Calu3 (cell line): ENCODE results near the gene KHDRBS2. TPM values are rescaled to one million over a fixed set of nuclear protein-coding genes. Genes with fewer than 3 reads are reported as not detected.

Source experiments
- BruUV-seq: library from RNA; stranded (reverse); fragments of 400-500 nt; replicated peaks from 2 replicates; lab custom pipeline; 2021; lab: Mats Ljungman, UMichigan
- CTCF ChIA-PET: fragments of 300-600 bp; sonication (Branson Sonifier 250); formaldehyde crosslinking; loops from one replicate; lab custom pipeline; 2022; ENCODE audit warnings: antibody characterized with exemption; lab: Charles Lee
- DNase-seq: peaks from one replicate; pipeline ENCODE4 v3.0.0; 2022
- H3K27ac Mint-ChIP-seq: one replicate; pipeline ENCODE4 v1.8.0; 2022; ENCODE audit warnings: mixed read lengths; ENCODE audit not compliant: unreplicated experiment
- H3K27me3 Mint-ChIP-seq: one replicate; pipeline ENCODE4 v1.8.0; 2022; ENCODE audit warnings: mixed read lengths; ENCODE audit not compliant: unreplicated experiment
- H3K36me3 Mint-ChIP-seq: one replicate; pipeline ENCODE4 v1.8.0; 2022; ENCODE audit warnings: mild to moderate bottlenecking, moderate library complexity, mixed read lengths; ENCODE audit not compliant: insufficient read depth, unreplicated experiment
- H3K4me1 Mint-ChIP-seq: one replicate; pipeline ENCODE4 v1.8.0; 2022; ENCODE audit warnings: mild to moderate bottlenecking, low read depth, mixed read lengths; ENCODE audit not compliant: unreplicated experiment
- H3K4me3 Mint-ChIP-seq: one replicate; pipeline ENCODE4 v1.8.0; 2022; ENCODE audit warnings: mild to moderate bottlenecking, low read depth, moderate library complexity, mixed read lengths; ENCODE audit not compliant: unreplicated experiment
- H3K9me3 Mint-ChIP-seq: one replicate; pipeline ENCODE4 v1.8.0; 2022; ENCODE audit warnings: low read depth, mixed read lengths; ENCODE audit not compliant: unreplicated experiment
- intact Hi-C: fragments of 100-400 bp; cut with micrococcal nuclease; formaldehyde crosslinking; loops from one replicate; pipeline ENCODE4 v1.10.0; 2022; ENCODE audit not compliant: unreplicated experiment
- total RNA-seq: library from RNA; stranded (reverse); gene quantifications from 2 replicates; pipeline ENCODE4 v1.2.3, GENCODE V29; 2022
- TF ChIP-seq, protein P1 (sequence below): fragments of 200-600 bp; IDR thresholded peaks from one replicate; pipeline ENCODE4 v1.8.0; 2022; ENCODE audit warnings: antibody characterized with exemption; ENCODE audit not compliant: unreplicated experiment

The KHDRBS2 gene
- total RNA-seq, 1 experiment from 2014 or later = not detected

DNA sequence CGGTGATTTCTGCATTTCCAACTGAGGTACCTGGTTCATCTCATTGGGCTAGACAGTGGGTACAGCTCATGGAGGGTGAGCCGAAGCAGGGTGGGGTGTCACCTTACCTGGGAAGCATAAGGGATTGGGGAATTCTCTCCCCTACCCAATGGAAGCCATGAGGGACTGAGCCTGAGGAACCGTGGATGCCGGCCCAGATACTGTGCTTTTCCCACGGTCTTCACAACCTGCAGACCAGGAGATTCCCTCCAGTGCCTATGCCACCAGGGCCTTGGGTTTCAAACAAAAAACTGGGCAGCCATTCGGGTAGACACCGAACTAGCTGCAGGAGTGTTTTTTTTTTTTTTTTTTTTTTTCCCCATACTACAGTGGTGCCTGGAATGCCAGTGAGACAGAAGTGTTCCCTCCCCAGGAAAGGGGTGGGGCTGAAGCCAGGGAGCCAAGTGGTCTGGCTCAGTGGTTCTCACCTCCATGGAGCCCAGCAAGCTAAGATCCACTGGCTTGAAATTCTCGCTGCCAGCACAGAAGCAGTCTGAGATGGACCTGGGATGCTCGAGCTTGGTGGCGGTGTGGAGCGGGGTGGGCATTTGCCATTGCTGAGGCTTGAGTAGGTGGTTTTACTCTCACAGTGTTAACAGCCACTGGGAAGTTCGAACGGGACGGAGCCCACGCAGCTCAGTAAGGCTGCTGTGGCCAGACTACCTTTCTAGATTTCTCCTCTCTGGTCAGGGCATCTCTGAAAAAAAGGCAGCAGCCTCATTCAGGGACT lies 416.2 kb downstream of the KHDRBS2 start:
- H3K4me3 Mint-ChIP-seq = no peak overlapping the region
- H3K27ac Mint-ChIP-seq = no peak overlapping the region
- TF ChIP-seq, protein P1, sequence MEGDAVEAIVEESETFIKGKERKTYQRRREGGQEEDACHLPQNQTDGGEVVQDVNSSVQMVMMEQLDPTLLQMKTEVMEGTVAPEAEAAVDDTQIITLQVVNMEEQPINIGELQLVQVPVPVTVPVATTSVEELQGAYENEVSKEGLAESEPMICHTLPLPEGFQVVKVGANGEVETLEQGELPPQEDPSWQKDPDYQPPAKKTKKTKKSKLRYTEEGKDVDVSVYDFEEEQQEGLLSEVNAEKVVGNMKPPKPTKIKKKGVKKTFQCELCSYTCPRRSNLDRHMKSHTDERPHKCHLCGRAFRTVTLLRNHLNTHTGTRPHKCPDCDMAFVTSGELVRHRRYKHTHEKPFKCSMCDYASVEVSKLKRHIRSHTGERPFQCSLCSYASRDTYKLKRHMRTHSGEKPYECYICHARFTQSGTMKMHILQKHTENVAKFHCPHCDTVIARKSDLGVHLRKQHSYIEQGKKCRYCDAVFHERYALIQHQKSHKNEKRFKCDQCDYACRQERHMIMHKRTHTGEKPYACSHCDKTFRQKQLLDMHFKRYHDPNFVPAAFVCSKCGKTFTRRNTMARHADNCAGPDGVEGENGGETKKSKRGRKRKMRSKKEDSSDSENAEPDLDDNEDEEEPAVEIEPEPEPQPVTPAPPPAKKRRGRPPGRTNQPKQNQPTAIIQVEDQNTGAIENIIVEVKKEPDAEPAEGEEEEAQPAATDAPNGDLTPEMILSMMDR = no peak
- H3K36me3 Mint-ChIP-seq = no peaks in the 10 kb centered on the region
- H3K9me3 Mint-ChIP-seq = peaks cover 16% of the 10 kb centered on the region
- no peak for DNase-seq
- CTCF ChIA-PET = no interaction called here
- no peaks in the 10 kb centered on the region for H3K27me3 Mint-ChIP-seq
- no TSS peak for BruUV-seq
- intact Hi-C loops = no loop called here
- H3K4me1 Mint-ChIP-seq = no peaks in the 10 kb centered on the region

- CTCF ChIA-PET = no interaction called here
- intact Hi-C loops = no loop called here
- no TSS peak for BruUV-seq
- TF ChIP-seq, protein P1 = no peak
- Mint-ChIP-seq H3K9me3 (peaks cover 15% of the 10 kb centered on the region), H3K4me3 (no peak overlapping the region), H3K36me3 (no peaks in the 10 kb centered on the region), H3K27me3 (no peaks in the 10 kb centered on the region), H3K4me1 (no peaks in the 10 kb centered on the region), H3K27ac (no peak overlapping the region)
- no peak for DNase-seq
Observed at GRCh38 chr6:61868507-61869080, 417.4 kb downstream of the KHDRBS2 start.

- no TSS peak for BruUV-seq
- no peak for DNase-seq
- Mint-ChIP-seq H3K27ac (no peak overlapping the region), H3K36me3 (no peaks in the 10 kb centered on the region), H3K27me3 (no peaks in the 10 kb centered on the region), H3K4me1 (no peaks in the 10 kb centered on the region), H3K4me3 (no peak overlapping the region), H3K9me3 (peaks cover 19% of the 10 kb centered on the region)
- intact Hi-C loops = no loop called here
- TF ChIP-seq, protein P1 = no peak
- CTCF ChIA-PET = no interaction called here
Observed at GRCh38 chr6:61867635-61868034, 418.4 kb downstream of the KHDRBS2 start.

GRCh38 chr6:61857541-61857940 lies 428.5 kb downstream of the KHDRBS2 start:
- H3K27ac Mint-ChIP-seq = no peak overlapping the region
- no peaks in the 10 kb centered on the region for H3K4me1 Mint-ChIP-seq
- no peak overlapping the region for H3K4me3 Mint-ChIP-seq
- no peak for DNase-seq
- no TSS peak for BruUV-seq
- TF ChIP-seq, protein P1 = no peak
- no peaks in the 10 kb centered on the region for H3K36me3 Mint-ChIP-seq
- peaks cover 9% of the 10 kb centered on the region for H3K9me3 Mint-ChIP-seq
- intact Hi-C loops = no loop called here
- no peaks in the 10 kb centered on the region for H3K27me3 Mint-ChIP-seq
- CTCF ChIA-PET = no interaction called here
